Neural cell (in vitro differentiated cells): ENCODE measurements around the gene THEM4. TPM values are rescaled to one million over a fixed set of nuclear protein-coding genes. Genes with fewer than 3 reads are reported as not detected.
"Not testable (repeated sequence)": the region's sequence is repeated elsewhere in the genome, so short reads cannot be mapped to it uniquely, and the experiment has no call there.

Experiments used
- H2AFZ ChIP-seq: fragments of 200-600, 300-800 bp; sonication (generic), shearing (Covaris generic); 2 replicates; pipeline ENCODE4 v1.6.0; 2014; ENCODE audit warnings: low read depth, mild to moderate bottlenecking, antibody characterized with exemption, low read length, moderate library complexity
- H3F3A ChIP-seq: fragments of 200-600 bp; shearing (Covaris generic); 2 replicates; pipeline ENCODE4 v1.6.1; 2016; ENCODE audit warnings: mild to moderate bottlenecking, moderate library complexity, mixed read lengths, antibody characterized with exemption, low read length; ENCODE audit not compliant: insufficient read depth, poor library complexity, severe bottlenecking
- H3K27ac ChIP-seq: fragments of 200-600, 300-800 bp; sonication (generic), shearing (Covaris generic); 2 replicates; pipeline ENCODE4 v1.5.1; 2014; ENCODE audit warnings: mild to moderate bottlenecking, low read length, moderate library complexity
- H3K27me3 ChIP-seq: fragments of 300-800, 200-600 bp; sonication (generic), shearing (Covaris generic); 2 replicates; pipeline ENCODE4 v1.6.0; 2014; ENCODE audit warnings: mild to moderate bottlenecking, low read depth, low read length, moderate library complexity; ENCODE audit not compliant: insufficient read depth
- H3K36me3 ChIP-seq: fragments of 300-800, 200-600 bp; sonication (generic), shearing (Covaris generic); 2 replicates; pipeline ENCODE4 v1.5.1; 2014; ENCODE audit warnings: mild to moderate bottlenecking, antibody characterized with exemption, low read length, moderate library complexity; ENCODE audit not compliant: insufficient read depth
- H3K4me2 ChIP-seq: fragments of 300-800, 200-600 bp; sonication (generic), shearing (Covaris generic); 2 replicates; pipeline ENCODE4 v1.6.0; 2014; ENCODE audit warnings: mild to moderate bottlenecking, low read length
- H3K4me3 ChIP-seq: fragments of 300-800, 200-600 bp; sonication (generic), shearing (Covaris generic); 2 replicates; pipeline ENCODE4 v1.5.1; 2014; ENCODE audit warnings: mild to moderate bottlenecking, low read length, moderate library complexity
- H3K79me2 ChIP-seq: fragments of 200-600 bp; shearing (Covaris generic); replicated peaks from 2 replicates; pipeline ENCODE4 v1.6.0; 2014; ENCODE audit warnings: mild to moderate bottlenecking, low read length, moderate library complexity; ENCODE audit not compliant: insufficient read depth
- H3K9ac ChIP-seq: fragments of 300-800, 200-600 bp; sonication (generic), shearing (Covaris generic); 2 replicates; pipeline ENCODE4 v1.6.1; 2016; ENCODE audit warnings: mild to moderate bottlenecking, low read length, mixed read lengths
- H3K9me2 ChIP-seq: fragments of 200-600 bp; shearing (Covaris generic); 2 replicates; pipeline ENCODE4 v1.6.1; 2016; ENCODE audit warnings: mild to moderate bottlenecking, low read length, mixed read lengths; ENCODE audit not compliant: insufficient read depth
- H3K9me3 ChIP-seq: fragments of 200-600, 300-800 bp; sonication (generic), shearing (Covaris generic); 2 replicates; pipeline ENCODE4 v1.6.1; 2016; ENCODE audit warnings: mild to moderate bottlenecking, mixed run types, low read length, moderate library complexity, mixed read lengths
- H4K20me1 ChIP-seq: fragments of 200-600 bp; shearing (Covaris generic); 2 replicates; pipeline ENCODE4 v1.6.1; 2016; ENCODE audit warnings: mild to moderate bottlenecking, mixed run types; ENCODE audit not compliant: insufficient read depth
- EP300 ChIP-seq: fragments of 450-650 bp; conservative IDR thresholded peaks from 2 replicates; pipeline ENCODE4 v1.6.1; 2014; ENCODE audit warnings: antibody characterized with exemption, mild to moderate bottlenecking, moderate library complexity; ENCODE audit not compliant: poor library complexity, severe bottlenecking
- EZH2 ChIP-seq: fragments of 200-600, 300-800 bp; shearing (Covaris generic), sonication (generic); IDR thresholded peaks from 2 replicates; pipeline ENCODE4 v1.6.1; 2014; ENCODE audit warnings: antibody characterized with exemption, low read length, borderline replicate concordance, mild to moderate bottlenecking; ENCODE audit not compliant: insufficient read depth, poor library complexity, severe bottlenecking
- MXI1 ChIP-seq: fragments of 450-650 bp; conservative IDR thresholded peaks from 2 replicates; pipeline ENCODE4 v1.6.1; 2014; ENCODE audit warnings: antibody characterized with exemption, mild to moderate bottlenecking; ENCODE audit not compliant: poor library complexity, severe bottlenecking
- POLR2AphosphoS5 ChIP-seq: IDR thresholded peaks from 2 replicates; pipeline ENCODE4 v1.6.1; 2012
- RAD21 ChIP-seq: fragments of 450-650 bp; conservative IDR thresholded peaks from 2 replicates; pipeline ENCODE4 v1.6.1; 2014; ENCODE audit warnings: antibody characterized with exemption, mild to moderate bottlenecking, moderate library complexity
- SMC3 ChIP-seq: fragments of 450-650 bp; conservative IDR thresholded peaks from 2 replicates; pipeline ENCODE4 v1.6.1; 2014; ENCODE audit warnings: antibody characterized with exemption, mild to moderate bottlenecking, moderate library complexity; ENCODE audit not compliant: poor library complexity
- TAF1 ChIP-seq: IDR thresholded peaks from 2 replicates; pipeline ENCODE4 v1.6.1; 2012; ENCODE audit warnings: low read depth
- polyA plus RNA-seq: library from polyadenylated mRNA; depleted of rRNA; stranded (reverse); fragments of >200 nt; gene quantifications from 2 replicates; pipeline ENCODE4 v1.2.3, GENCODE V29; 2014
- TF ChIP-seq, protein P1 (sequence below): IDR thresholded peaks from 2 replicates; pipeline ENCODE4 v1.6.1; 2012; ENCODE audit warnings: borderline replicate concordance
- TF ChIP-seq, protein P2 (sequence below): fragments of 450-650 bp; IDR thresholded peaks from 2 replicates; pipeline ENCODE4 v1.5.1; 2014; ENCODE audit warnings: antibody characterized with exemption, mild to moderate bottlenecking, moderate library complexity; ENCODE audit not compliant: poor library complexity, severe bottlenecking

Gene THEM4
- polyA plus RNA-seq, 1 donor from 2014 or later, result 11.3 TPM

DNA sequence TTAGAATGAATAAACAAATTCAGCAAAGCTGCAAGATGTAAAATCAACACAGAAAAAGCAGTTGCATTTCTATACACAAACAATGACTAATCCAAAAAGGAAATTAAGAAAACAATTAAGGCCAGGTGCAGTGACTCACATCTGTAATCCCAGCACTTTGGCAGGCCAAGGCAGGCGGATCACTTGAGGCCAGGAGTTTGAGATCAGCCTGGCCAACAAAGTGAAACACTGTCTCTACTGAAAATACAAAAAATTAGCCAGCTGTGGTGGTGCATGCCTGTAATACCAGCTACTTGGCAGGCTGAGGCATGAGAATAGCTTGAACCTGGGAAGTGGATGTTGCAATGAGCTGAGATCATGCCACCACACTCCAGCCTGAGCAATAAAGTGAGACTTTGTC, 22.3 kb downstream of the THEM4 start:
- TF ChIP-seq RAD21 (no peak), EP300 (no peak), MXI1 (no peak), SMC3 (no peak), POLR2AphosphoS5 (no peak), TAF1 (no peak), EZH2 (no peak)
- TF ChIP-seq, protein P1, sequence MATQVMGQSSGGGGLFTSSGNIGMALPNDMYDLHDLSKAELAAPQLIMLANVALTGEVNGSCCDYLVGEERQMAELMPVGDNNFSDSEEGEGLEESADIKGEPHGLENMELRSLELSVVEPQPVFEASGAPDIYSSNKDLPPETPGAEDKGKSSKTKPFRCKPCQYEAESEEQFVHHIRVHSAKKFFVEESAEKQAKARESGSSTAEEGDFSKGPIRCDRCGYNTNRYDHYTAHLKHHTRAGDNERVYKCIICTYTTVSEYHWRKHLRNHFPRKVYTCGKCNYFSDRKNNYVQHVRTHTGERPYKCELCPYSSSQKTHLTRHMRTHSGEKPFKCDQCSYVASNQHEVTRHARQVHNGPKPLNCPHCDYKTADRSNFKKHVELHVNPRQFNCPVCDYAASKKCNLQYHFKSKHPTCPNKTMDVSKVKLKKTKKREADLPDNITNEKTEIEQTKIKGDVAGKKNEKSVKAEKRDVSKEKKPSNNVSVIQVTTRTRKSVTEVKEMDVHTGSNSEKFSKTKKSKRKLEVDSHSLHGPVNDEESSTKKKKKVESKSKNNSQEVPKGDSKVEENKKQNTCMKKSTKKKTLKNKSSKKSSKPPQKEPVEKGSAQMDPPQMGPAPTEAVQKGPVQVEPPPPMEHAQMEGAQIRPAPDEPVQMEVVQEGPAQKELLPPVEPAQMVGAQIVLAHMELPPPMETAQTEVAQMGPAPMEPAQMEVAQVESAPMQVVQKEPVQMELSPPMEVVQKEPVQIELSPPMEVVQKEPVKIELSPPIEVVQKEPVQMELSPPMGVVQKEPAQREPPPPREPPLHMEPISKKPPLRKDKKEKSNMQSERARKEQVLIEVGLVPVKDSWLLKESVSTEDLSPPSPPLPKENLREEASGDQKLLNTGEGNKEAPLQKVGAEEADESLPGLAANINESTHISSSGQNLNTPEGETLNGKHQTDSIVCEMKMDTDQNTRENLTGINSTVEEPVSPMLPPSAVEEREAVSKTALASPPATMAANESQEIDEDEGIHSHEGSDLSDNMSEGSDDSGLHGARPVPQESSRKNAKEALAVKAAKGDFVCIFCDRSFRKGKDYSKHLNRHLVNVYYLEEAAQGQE, result no peak
- TF ChIP-seq, protein P2, sequence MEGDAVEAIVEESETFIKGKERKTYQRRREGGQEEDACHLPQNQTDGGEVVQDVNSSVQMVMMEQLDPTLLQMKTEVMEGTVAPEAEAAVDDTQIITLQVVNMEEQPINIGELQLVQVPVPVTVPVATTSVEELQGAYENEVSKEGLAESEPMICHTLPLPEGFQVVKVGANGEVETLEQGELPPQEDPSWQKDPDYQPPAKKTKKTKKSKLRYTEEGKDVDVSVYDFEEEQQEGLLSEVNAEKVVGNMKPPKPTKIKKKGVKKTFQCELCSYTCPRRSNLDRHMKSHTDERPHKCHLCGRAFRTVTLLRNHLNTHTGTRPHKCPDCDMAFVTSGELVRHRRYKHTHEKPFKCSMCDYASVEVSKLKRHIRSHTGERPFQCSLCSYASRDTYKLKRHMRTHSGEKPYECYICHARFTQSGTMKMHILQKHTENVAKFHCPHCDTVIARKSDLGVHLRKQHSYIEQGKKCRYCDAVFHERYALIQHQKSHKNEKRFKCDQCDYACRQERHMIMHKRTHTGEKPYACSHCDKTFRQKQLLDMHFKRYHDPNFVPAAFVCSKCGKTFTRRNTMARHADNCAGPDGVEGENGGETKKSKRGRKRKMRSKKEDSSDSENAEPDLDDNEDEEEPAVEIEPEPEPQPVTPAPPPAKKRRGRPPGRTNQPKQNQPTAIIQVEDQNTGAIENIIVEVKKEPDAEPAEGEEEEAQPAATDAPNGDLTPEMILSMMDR, result no peak
- Histone ChIP-seq H3K9me2 (no peaks in the 10 kb centered on the region), H3K79me2 (no peaks in the 10 kb centered on the region), H3K27me3 (no peaks in the 10 kb centered on the region), H4K20me1 (no peaks in the 10 kb centered on the region), H3K9ac (no peak overlapping the region), H3K9me3 (no peaks in the 10 kb centered on the region), H3K27ac (no peak overlapping the region), H3K36me3 (no peaks in the 10 kb centered on the region), H3K4me3 (no peak overlapping the region), H3F3A (no peaks in the 10 kb centered on the region), H3K4me2 (no peak overlapping the region), H2AFZ (no peak overlapping the region)

DNA sequence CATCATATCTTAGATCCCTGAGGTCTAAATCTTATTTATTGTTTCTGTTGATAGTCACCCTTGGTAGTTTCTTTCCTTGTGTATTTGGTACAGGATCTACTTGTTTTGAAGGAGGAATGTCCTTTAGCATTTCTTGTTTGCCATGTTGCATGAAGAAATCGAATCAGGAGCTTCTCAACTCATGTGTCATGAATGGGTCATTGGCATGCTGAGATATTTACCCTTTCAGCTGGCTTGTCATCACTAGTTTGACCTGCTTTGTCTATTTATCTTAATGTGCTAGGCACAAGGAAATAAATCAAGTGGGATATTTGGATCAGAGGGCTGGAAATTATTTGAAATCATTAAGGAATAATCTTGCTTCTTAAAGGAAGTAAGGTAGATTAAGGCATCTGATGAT, 23.8 kb downstream of the THEM4 start:
- H3K36me3 ChIP-seq, result no peaks in the 10 kb centered on the region
- no peaks in the 10 kb centered on the region for H3K79me2 ChIP-seq
- TF ChIP-seq, protein P2, result no peak
- TF ChIP-seq SMC3 (no peak), EZH2 (no peak), MXI1 (no peak), EP300 (no peak), RAD21 (no peak), POLR2AphosphoS5 (no peak), TAF1 (no peak)
- TF ChIP-seq, protein P1, result no peak

DNA sequence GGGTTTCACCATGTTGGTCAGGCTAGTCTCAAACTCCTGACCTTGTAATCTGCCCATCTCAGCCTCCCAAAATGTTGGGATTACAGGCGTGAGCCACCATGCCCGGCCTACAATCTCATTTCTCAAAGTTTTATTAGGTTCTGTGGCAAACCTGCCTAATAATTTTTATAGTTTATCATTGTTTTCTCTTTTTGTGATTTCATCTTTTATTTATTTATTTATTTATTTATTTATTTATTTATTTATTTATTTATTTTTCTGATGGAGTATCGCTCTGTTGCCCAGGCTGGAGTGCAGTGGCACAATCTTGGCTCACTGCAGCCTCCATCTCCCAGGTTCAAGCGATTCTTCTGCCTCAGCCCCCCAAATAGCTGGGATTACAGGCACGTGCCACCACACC, 24.4 kb downstream of the THEM4 start:
- H2AFZ ChIP-seq, H3K36me3 ChIP-seq, H3F3A ChIP-seq, H3K27ac ChIP-seq, H3K9me3 ChIP-seq, H3K4me3 ChIP-seq, H3K27me3 ChIP-seq, H3K9ac ChIP-seq, H4K20me1 ChIP-seq, H3K79me2 ChIP-seq, H3K4me2 ChIP-seq, H3K9me2 ChIP-seq: not testable (repeated sequence)

More for the DNA sequence above, 23.8 kb downstream of the THEM4 start:
- Histone ChIP-seq H3K9ac (no peak overlapping the region), H3K4me3 (no peak overlapping the region), H2AFZ (no peak overlapping the region), H3K9me3 (no peaks in the 10 kb centered on the region), H3F3A (no peaks in the 10 kb centered on the region), H3K27ac (no peak overlapping the region), H3K27me3 (no peaks in the 10 kb centered on the region), H3K9me2 (no peaks in the 10 kb centered on the region), H4K20me1 (no peaks in the 10 kb centered on the region), H3K4me2 (no peak overlapping the region)
